Measurements from ENCODE around the gene SMYD3.

The SMYD3 gene

GRCh38 chr1:246533371-246533905, 26.4 kb upstream of the SMYD3 start:
- H3K9ac ChIP-seq (ENCODE audit: low read length in 5 of 5): no peak overlapping the region
- peaks cover 0 to 2% (median 0%) of the 10 kb centered on the region in 5 donors for H3K36me3 ChIP-seq (ENCODE audit: control insufficient read depth in 5 of 5, insufficient read depth in 5 of 5, low read length in 5 of 5)
- H3K27ac ChIP-seq (ENCODE audit: low read depth, low read length): no peak overlapping the region
- no peaks in the 10 kb centered on the region for H3K4me1 ChIP-seq (ENCODE audit: control insufficient read depth in 5 of 5, insufficient read depth in 5 of 5, low read length in 5 of 5)
- H3K9me3 ChIP-seq (ENCODE audit: control insufficient read depth in 5 of 5, low read length in 5 of 5): peaks cover 4 to 12% (median 8%) of the 10 kb centered on the region in 5 donors
- H3K27me3 ChIP-seq (ENCODE audit: control insufficient read depth in 5 of 5, insufficient read depth in 4 of 5, low read length in 5 of 5): no peaks in the 10 kb centered on the region
- no peak overlapping the region for H3K4me3 ChIP-seq (ENCODE audit: low read depth in 1 of 5, low read length in 5 of 5)

DNA sequence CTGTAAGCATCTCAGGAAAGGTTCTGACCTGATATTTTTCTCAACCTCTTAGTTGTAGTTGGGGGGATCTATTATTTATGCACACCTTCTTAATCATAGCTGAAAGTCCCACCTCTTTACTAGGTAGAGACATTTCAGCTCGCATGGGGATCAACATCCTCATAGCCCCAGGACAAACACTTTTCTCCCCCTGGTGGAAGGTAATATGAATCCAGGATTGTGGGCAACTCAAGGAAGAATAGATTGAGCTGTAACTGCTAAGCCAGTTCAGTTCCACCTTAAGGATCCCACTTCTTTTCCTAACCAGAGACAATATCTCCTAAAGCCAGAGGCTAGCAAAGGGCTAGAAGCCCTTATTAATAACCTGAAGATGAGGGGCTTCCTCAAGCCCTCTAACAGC, 25.4 kb upstream of the SMYD3 start:
- Histone ChIP-seq H3K36me3 (ENCODE audit: control insufficient read depth in 5 of 5, insufficient read depth in 5 of 5, low read length in 5 of 5) (no peaks in the 10 kb centered on the region), H3K9ac (ENCODE audit: low read length in 5 of 5) (no peak overlapping the region), H3K4me1 (ENCODE audit: control insufficient read depth in 5 of 5, insufficient read depth in 5 of 5, low read length in 5 of 5) (peaks cover 0 to under 1% (median 0%) of the 10 kb centered on the region in 5 donors), H3K9me3 (ENCODE audit: control insufficient read depth in 5 of 5, low read length in 5 of 5) (peaks cover 4 to 12% (median 8%) of the 10 kb centered on the region in 5 donors), H3K27me3 (ENCODE audit: control insufficient read depth in 5 of 5, insufficient read depth in 4 of 5, low read length in 5 of 5) (no peaks in the 10 kb centered on the region), H3K27ac (ENCODE audit: low read depth, low read length) (no peak overlapping the region), H3K4me3 (ENCODE audit: low read depth in 1 of 5, low read length in 5 of 5) (no peak overlapping the region)

- no peaks in the 10 kb centered on the region for H3K27me3 ChIP-seq (ENCODE audit: control insufficient read depth in 5 of 5, insufficient read depth in 4 of 5, low read length in 5 of 5)
- H3K4me1 ChIP-seq (ENCODE audit: control insufficient read depth in 5 of 5, insufficient read depth in 5 of 5, low read length in 5 of 5): peaks cover 0 to 3% (median 0%) of the 10 kb centered on the region in 5 donors
- H3K36me3 ChIP-seq (ENCODE audit: control insufficient read depth in 5 of 5, insufficient read depth in 5 of 5, low read length in 5 of 5): no peaks in the 10 kb centered on the region
- peaks cover 4 to 12% (median 8%) of the 10 kb centered on the region in 5 donors for H3K9me3 ChIP-seq (ENCODE audit: control insufficient read depth in 5 of 5, low read length in 5 of 5)
- no peak overlapping the region for H3K9ac ChIP-seq (ENCODE audit: low read length in 5 of 5)
- H3K4me3 ChIP-seq (ENCODE audit: low read depth in 1 of 5, low read length in 5 of 5): no peak overlapping the region
- H3K27ac ChIP-seq (ENCODE audit: low read depth, low read length): no peak overlapping the region
Measured at GRCh38 chr1:246530482-246530881, 23.4 kb upstream of the SMYD3 start.

GRCh38 chr1:246528933-246529731, 22.1 kb upstream of the SMYD3 start:
- no peaks in the 10 kb centered on the region for H3K27me3 ChIP-seq (ENCODE audit: control insufficient read depth in 5 of 5, insufficient read depth in 4 of 5, low read length in 5 of 5)
- H3K36me3 ChIP-seq (ENCODE audit: control insufficient read depth in 5 of 5, insufficient read depth in 5 of 5, low read length in 5 of 5): no peaks in the 10 kb centered on the region
- no peak overlapping the region for H3K9ac ChIP-seq (ENCODE audit: low read length in 5 of 5)
- H3K9me3 ChIP-seq (ENCODE audit: control insufficient read depth in 5 of 5, low read length in 5 of 5): peaks cover 4 to 12% (median 8%) of the 10 kb centered on the region in 5 donors
- peaks cover 0 to 3% (median 0%) of the 10 kb centered on the region in 5 donors for H3K4me1 ChIP-seq (ENCODE audit: control insufficient read depth in 5 of 5, insufficient read depth in 5 of 5, low read length in 5 of 5)
- H3K4me3 ChIP-seq (ENCODE audit: low read depth in 1 of 5, low read length in 5 of 5): no peak overlapping the region
- no peak overlapping the region for H3K27ac ChIP-seq (ENCODE audit: low read depth, low read length)

DNA sequence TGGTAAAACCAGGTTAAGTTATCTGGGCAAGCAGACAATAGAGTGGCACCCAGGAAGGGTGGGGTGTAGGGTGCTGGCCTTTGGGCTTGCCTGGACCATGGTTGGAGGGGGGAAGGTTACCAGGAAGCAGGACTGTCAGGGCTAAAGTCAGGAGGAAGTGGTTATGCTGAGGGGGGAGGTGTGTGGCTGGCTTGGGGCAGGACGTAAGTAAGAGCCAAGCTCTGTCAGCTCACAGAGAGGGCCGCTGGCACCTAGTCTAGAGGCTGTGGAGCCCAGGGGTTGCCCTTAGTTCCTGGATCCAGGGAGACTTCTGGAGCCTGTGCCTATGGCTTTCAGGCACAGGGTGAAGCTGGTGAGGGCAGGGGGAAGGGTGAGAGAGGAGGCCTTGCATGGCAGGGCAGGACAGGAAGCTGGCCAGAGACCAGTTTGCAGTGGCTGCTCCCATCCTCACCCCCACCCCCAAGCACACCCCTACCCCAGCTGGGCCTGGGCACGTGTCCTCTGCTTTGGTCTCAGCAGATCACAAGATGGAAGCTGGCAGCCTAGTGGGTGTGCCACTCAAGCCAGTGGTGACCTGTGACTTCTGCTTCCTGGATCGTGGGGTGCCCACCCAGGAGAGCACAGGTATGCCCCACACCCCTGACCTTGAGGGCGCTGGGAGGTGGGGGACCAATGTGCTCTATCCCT, 20.5 kb upstream of the SMYD3 start:
- peaks cover 0 to 3% (median 0%) of the 10 kb centered on the region in 5 donors for H3K4me1 ChIP-seq (ENCODE audit: control insufficient read depth in 5 of 5, insufficient read depth in 5 of 5, low read length in 5 of 5)
- H3K4me3 ChIP-seq (ENCODE audit: low read depth in 1 of 5, low read length in 5 of 5): no peak overlapping the region
- H3K27me3 ChIP-seq (ENCODE audit: control insufficient read depth in 5 of 5, insufficient read depth in 4 of 5, low read length in 5 of 5): no peaks in the 10 kb centered on the region
- no peaks in the 10 kb centered on the region for H3K36me3 ChIP-seq (ENCODE audit: control insufficient read depth in 5 of 5, insufficient read depth in 5 of 5, low read length in 5 of 5)
- no peak overlapping the region for H3K9ac ChIP-seq (ENCODE audit: low read length in 5 of 5)
- no peak overlapping the region for H3K27ac ChIP-seq (ENCODE audit: low read depth, low read length)
- H3K9me3 ChIP-seq (ENCODE audit: control insufficient read depth in 5 of 5, low read length in 5 of 5): peaks cover 4 to 12% (median 8%) of the 10 kb centered on the region in 5 donors

DNA sequence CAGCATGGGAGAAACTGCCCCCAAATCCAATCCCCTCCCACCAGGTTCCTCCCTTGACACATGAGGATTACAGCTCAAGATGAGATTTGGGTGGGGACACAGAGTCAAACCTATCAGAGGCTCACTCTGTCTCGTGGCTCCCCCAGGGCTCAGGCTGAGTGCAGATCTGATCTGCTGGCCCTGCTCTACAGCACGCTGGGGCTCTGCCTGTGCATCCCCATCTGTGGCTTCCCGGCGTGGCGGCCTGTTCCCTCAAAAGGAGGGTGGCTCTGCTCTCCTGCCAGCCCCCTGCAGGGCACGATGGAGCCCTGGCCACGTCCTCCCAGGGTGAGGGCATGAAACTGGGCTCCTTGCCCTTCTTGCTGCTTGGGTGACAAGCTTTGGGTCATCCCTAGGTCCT, 19.8 kb upstream of the SMYD3 start:
- peaks cover 0 to 3% (median 0%) of the 10 kb centered on the region in 5 donors for H3K27me3 ChIP-seq (ENCODE audit: control insufficient read depth in 5 of 5, insufficient read depth in 4 of 5, low read length in 5 of 5)
- H3K9ac ChIP-seq (ENCODE audit: low read length in 5 of 5): no peak overlapping the region
- peaks cover 0 to 3% (median 0%) of the 10 kb centered on the region in 5 donors for H3K4me1 ChIP-seq (ENCODE audit: control insufficient read depth in 5 of 5, insufficient read depth in 5 of 5, low read length in 5 of 5)
- H3K9me3 ChIP-seq (ENCODE audit: control insufficient read depth in 5 of 5, low read length in 5 of 5): peaks cover 4 to 12% (median 8%) of the 10 kb centered on the region in 5 donors
- no peaks in the 10 kb centered on the region for H3K36me3 ChIP-seq (ENCODE audit: control insufficient read depth in 5 of 5, insufficient read depth in 5 of 5, low read length in 5 of 5)
- H3K4me3 ChIP-seq (ENCODE audit: low read depth in 1 of 5, low read length in 5 of 5): no peak overlapping the region
- H3K27ac ChIP-seq (ENCODE audit: low read depth, low read length): no peak overlapping the region

DNA sequence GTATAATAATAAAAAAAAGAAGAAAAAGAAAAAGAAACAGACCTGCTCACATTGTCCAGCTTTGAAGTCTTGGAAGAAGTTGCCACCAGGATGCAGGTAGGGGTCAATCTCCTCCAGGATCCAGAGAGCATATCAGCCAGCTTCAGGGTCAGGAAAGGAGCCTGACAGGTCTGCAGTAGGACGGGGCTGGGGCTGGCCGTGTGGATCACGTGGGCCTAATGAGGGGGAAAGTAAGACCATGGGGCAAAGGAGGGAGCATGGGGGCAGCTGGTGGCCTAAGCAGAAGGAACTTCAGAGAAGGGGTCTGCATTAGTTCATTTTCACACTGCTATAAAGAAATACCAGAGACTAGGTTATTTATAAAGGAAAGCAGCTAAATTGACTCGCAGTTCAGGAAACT, 19.3 kb upstream of the SMYD3 start:
- Histone ChIP-seq H3K27ac (ENCODE audit: low read depth, low read length) (no peak overlapping the region), H3K36me3 (ENCODE audit: control insufficient read depth in 5 of 5, insufficient read depth in 5 of 5, low read length in 5 of 5) (no peaks in the 10 kb centered on the region), H3K4me3 (ENCODE audit: low read depth in 1 of 5, low read length in 5 of 5) (no peak overlapping the region), H3K4me1 (ENCODE audit: control insufficient read depth in 5 of 5, insufficient read depth in 5 of 5, low read length in 5 of 5) (peaks cover 0 to 3% (median 0%) of the 10 kb centered on the region in 5 donors), H3K9ac (ENCODE audit: low read length in 5 of 5) (no peak overlapping the region), H3K27me3 (ENCODE audit: control insufficient read depth in 5 of 5, insufficient read depth in 4 of 5, low read length in 5 of 5) (peaks cover 0 to 3% (median 0%) of the 10 kb centered on the region in 5 donors), H3K9me3 (ENCODE audit: control insufficient read depth in 5 of 5, low read length in 5 of 5) (peaks cover 4 to 11% (median 8%) of the 10 kb centered on the region in 5 donors)

GRCh38 chr1:246519514-246519913, 12.4 kb upstream of the SMYD3 start:
- no peak overlapping the region for H3K4me3 ChIP-seq (ENCODE audit: low read depth in 1 of 5, low read length in 5 of 5)
- H3K27ac ChIP-seq (ENCODE audit: low read depth, low read length): no peak overlapping the region
- no peak overlapping the region for H3K9ac ChIP-seq (ENCODE audit: low read length in 5 of 5)
- H3K4me1 ChIP-seq (ENCODE audit: control insufficient read depth in 5 of 5, insufficient read depth in 5 of 5, low read length in 5 of 5): no peaks in the 10 kb centered on the region
- peaks cover 0 to 26% (median 22%) of the 10 kb centered on the region in 5 donors for H3K9me3 ChIP-seq (ENCODE audit: control insufficient read depth in 5 of 5, low read length in 5 of 5)
- H3K27me3 ChIP-seq (ENCODE audit: control insufficient read depth in 5 of 5, insufficient read depth in 4 of 5, low read length in 5 of 5): peaks cover 0 to 3% (median 0%) of the 10 kb centered on the region in 5 donors
- no peaks in the 10 kb centered on the region for H3K36me3 ChIP-seq (ENCODE audit: control insufficient read depth in 5 of 5, insufficient read depth in 5 of 5, low read length in 5 of 5)

- Histone ChIP-seq H3K9ac (ENCODE audit: low read length in 5 of 5) (no peak overlapping the region), H3K4me3 (ENCODE audit: low read depth in 1 of 5, low read length in 5 of 5) (no peak overlapping the region), H3K9me3 (ENCODE audit: control insufficient read depth in 5 of 5, low read length in 5 of 5) (peaks cover 0 to 33% (median 31%) of the 10 kb centered on the region in 5 donors), H3K27ac (ENCODE audit: low read depth, low read length) (no peak overlapping the region), H3K36me3 (ENCODE audit: control insufficient read depth in 5 of 5, insufficient read depth in 5 of 5, low read length in 5 of 5) (no peaks in the 10 kb centered on the region), H3K27me3 (ENCODE audit: control insufficient read depth in 5 of 5, insufficient read depth in 4 of 5, low read length in 5 of 5) (peaks cover 0 to 3% (median 0%) of the 10 kb centered on the region in 5 donors), H3K4me1 (ENCODE audit: control insufficient read depth in 5 of 5, insufficient read depth in 5 of 5, low read length in 5 of 5) (no peaks in the 10 kb centered on the region)
Measured at GRCh38 chr1:246518456-246519205, 11.6 kb upstream of the SMYD3 start.
